T-cell (primary cell): ENCODE measurements around the gene CPT1A. TPM values are rescaled to one million over a fixed set of nuclear protein-coding genes. Genes with fewer than 3 reads are reported as not detected.

Experiments used
- ATAC-seq, 4 experiments: fragments of 200-7000 bp in 3 of 4; fragments of 150-1000 bp in 1 of 4; cut with Tn5 transposase; replicated peaks in 1 of 4; 1 replicate in 3 of 4; 2 replicates in 1 of 4; pipeline ENCODE4 v1.10.0; 2021; ENCODE audit warnings: moderate library complexity in 3 of 4, mild to moderate bottlenecking in 2 of 4, moderate number of reproducible peaks in 1 of 4
- CTCF ChIA-PET, 2 donors: fragments of 300-600 bp; sonication (Branson Sonifier 250); formaldehyde crosslinking; loops; one replicate each; lab custom pipeline; 2022; ENCODE audit warnings: antibody characterized with exemption in 2 of 2; lab: Charles Lee
- POLR2A ChIA-PET, 2 donors: fragments of 300-600 bp; sonication (Branson Sonifier 250); formaldehyde crosslinking; loops; one replicate each; lab custom pipeline; 2022; ENCODE audit warnings: antibody characterized with exemption in 2 of 2; lab: Charles Lee
- DNase-seq, 35 experiments: peaks; one replicate each; pipeline versions ENCODE4 v3.0.0 to v3.0.0-alpha.2; 2013 to 2023
- H3K27ac ChIP-seq: one replicate; pipeline ENCODE4 v1.5.1; 2013; ENCODE audit warnings: low read length
- H3K27me3 ChIP-seq, 2 experiments: replicated peaks in 1 of 2; 1 replicate in 1 of 2; 2 replicates in 1 of 2; pipeline versions ENCODE4 v1.6.1 to v1.7.0; 2013; ENCODE audit warnings: low read length in 1 of 2, mixed read lengths in 1 of 2; ENCODE audit not compliant: control insufficient read depth in 2 of 2, insufficient read depth in 2 of 2; ENCODE audit errors: extremely low read depth in 1 of 2
- H3K36me3 ChIP-seq, 2 donors: 1 replicate in 1 of 2; 2 replicates in 1 of 2; pipeline versions ENCODE4 v1.6.1 to v1.7.0; 2013; ENCODE audit warnings: low read length in 1 of 2; ENCODE audit not compliant: control insufficient read depth in 2 of 2, insufficient read depth in 1 of 2; ENCODE audit errors: extremely low read depth in 1 of 2
- H3K4me1 ChIP-seq, 2 experiments: 1 replicate in 1 of 2; 2 replicates in 1 of 2; pipeline versions ENCODE4 v1.6.1 to v1.7.0; 2013; ENCODE audit warnings: low read length in 2 of 2, mixed read lengths in 1 of 2; ENCODE audit not compliant: insufficient read depth in 2 of 2, control insufficient read depth in 1 of 2; ENCODE audit errors: extremely low read depth in 1 of 2
- H3K4me3 ChIP-seq, 2 donors: 1 replicate in 1 of 2; 2 replicates in 1 of 2; pipeline versions ENCODE4 v1.5.1 to v1.7.0; 2013; ENCODE audit warnings: mild to moderate bottlenecking in 2 of 2, low read length in 1 of 2, moderate library complexity in 1 of 2; ENCODE audit not compliant: control insufficient read depth in 1 of 2; ENCODE audit errors: extremely low read depth in 1 of 2
- H3K9me3 ChIP-seq: 2 replicates; pipeline ENCODE4 v1.7.0; 2013
- H3K27ac Mint-ChIP-seq, 2 donors: one replicate each; pipeline ENCODE4 v1.8.0; 2020 to 2021; ENCODE audit warnings: mild to moderate bottlenecking in 2 of 2, mixed read lengths in 2 of 2
- H3K27me3 Mint-ChIP-seq, 2 donors: one replicate each; pipeline ENCODE4 v1.8.0; 2021 to 2022; ENCODE audit warnings: mixed read lengths in 2 of 2
- H3K36me3 Mint-ChIP-seq: one replicate; pipeline ENCODE4 v1.8.0; 2021; ENCODE audit warnings: mixed read lengths
- H3K4me1 Mint-ChIP-seq, 3 donors: one replicate each; pipeline ENCODE4 v1.8.0; 2020 to 2022; ENCODE audit warnings: mixed read lengths in 3 of 3, mild to moderate bottlenecking in 1 of 3
- H3K4me3 Mint-ChIP-seq, 3 donors: one replicate each; pipeline ENCODE4 v1.8.0; 2020 to 2022; ENCODE audit warnings: mild to moderate bottlenecking in 3 of 3, mixed read lengths in 3 of 3, moderate library complexity in 3 of 3
- H3K9me3 Mint-ChIP-seq, 3 donors: one replicate each; pipeline ENCODE4 v1.8.0; 2020 to 2022; ENCODE audit warnings: mixed read lengths in 3 of 3
- WGBS: methylation state at CpG from one replicate; pipeline ENCODE4 v1.1.5; 2013; ENCODE audit warnings: missing lambda C conversion rate; ENCODE audit not compliant: insufficient coverage; 5-methylcytosine and 5-hydroxymethylcytosine counted together
- total RNA-seq, 35 experiments: library from RNA in 6 of 35; stranded (reverse) in 6 of 35; fragments of 120-200 nt in 1 of 35; gene quantifications; one replicate each; pipeline versions ENCODE4 v1.2.1 to v1.2.4 and lab custom pipeline; 2013 to 2026

CPT1A gene
- total RNA-seq, 5 donors from 2014 or later (not counting 1 experiment from before 2014, with no cell fraction given), result 21.2 to 44.1 (median 35.9) TPM

DNA sequence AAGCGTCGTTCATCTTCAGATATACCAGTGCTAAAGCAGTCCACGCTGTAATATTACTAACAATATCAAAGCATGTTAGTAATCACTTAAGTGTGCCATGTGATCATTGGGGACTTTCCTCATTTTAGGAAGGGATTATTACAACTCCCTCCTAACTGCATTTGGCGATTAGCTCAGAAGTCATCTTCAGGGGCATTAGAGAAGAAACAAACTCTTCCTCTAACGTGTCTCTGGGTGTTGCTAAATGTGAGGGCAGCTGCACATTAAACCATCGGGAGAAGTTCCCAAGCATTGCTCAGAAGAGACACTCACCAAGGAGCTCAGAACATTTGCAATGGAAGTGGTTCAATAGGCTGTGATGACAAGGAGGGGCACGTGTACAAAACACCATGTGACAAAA is 107.6 kb downstream of the CPT1A start:
- Histone ChIP-seq H3K4me3 (no peak overlapping the region), H3K27me3 (no peaks in the 10 kb centered on the region), H3K36me3 (no peaks in the 10 kb centered on the region), H3K9me3 (no peaks in the 10 kb centered on the region), H3K4me1 (no peaks in the 10 kb centered on the region), H3K27ac (no peak overlapping the region)
- ChIA-PET CTCF (interaction anchor here in 1 of 2 donors (1.1 kb wide), 1 partner anchor 21 kb away, joined by 3 read pairs; no protein-coding TSS in a partner anchor), POLR2A (no interaction called here)
- DNase-seq, result no peak
- ATAC-seq, result no peak
- Mint-ChIP-seq H3K36me3 (peaks cover 14% of the 10 kb centered on the region), H3K27ac (no peak overlapping the region), H3K4me1 (no peaks in the 10 kb centered on the region), H3K27me3 (no peaks in the 10 kb centered on the region), H3K4me3 (no peak overlapping the region), H3K9me3 (no peaks in the 10 kb centered on the region)
- 63% methylated on average over 1 of the region's 7 CpGs for WGBS

DNA sequence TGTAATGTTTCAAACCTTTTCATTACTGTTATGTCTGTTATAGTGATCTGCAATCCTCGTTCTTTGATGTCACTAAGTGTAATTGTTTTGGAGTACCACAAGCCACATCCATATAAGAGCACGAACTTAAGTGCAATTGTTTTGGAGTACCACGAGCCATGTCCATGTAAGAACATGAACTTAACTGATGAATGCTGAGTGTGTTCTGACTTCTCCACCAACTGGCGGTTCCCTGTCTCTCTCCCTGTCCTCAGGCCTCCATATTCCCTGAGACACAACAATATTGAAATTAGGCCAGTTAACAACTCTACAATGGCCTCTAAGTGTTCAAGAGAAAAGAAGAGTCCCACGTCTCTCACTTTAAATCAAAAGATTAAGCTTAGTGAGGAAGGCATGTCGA is 113.9 kb downstream of the CPT1A start:
- H3K4me3 Mint-ChIP-seq, result no peak overlapping the region
- no peaks in the 10 kb centered on the region for H3K9me3 Mint-ChIP-seq
- WGBS, result no CpG with 5 or more reads among the region's 6 CpGs
- Histone ChIP-seq H3K36me3 (no peaks in the 10 kb centered on the region), H3K4me1 (no peaks in the 10 kb centered on the region), H3K27ac (no peak overlapping the region), H3K27me3 (no peaks in the 10 kb centered on the region), H3K4me3 (no peak overlapping the region), H3K9me3 (no peaks in the 10 kb centered on the region)
- peaks cover 5% of the 10 kb centered on the region for H3K36me3 Mint-ChIP-seq
- ChIA-PET POLR2A (no interaction called here), CTCF (no interaction called here)
- no peaks in the 10 kb centered on the region for H3K4me1 Mint-ChIP-seq
- ATAC-seq (no peak), DNase-seq (no peak)
- H3K27me3 Mint-ChIP-seq, result no peaks in the 10 kb centered on the region
- no peak overlapping the region for H3K27ac Mint-ChIP-seq

DNA sequence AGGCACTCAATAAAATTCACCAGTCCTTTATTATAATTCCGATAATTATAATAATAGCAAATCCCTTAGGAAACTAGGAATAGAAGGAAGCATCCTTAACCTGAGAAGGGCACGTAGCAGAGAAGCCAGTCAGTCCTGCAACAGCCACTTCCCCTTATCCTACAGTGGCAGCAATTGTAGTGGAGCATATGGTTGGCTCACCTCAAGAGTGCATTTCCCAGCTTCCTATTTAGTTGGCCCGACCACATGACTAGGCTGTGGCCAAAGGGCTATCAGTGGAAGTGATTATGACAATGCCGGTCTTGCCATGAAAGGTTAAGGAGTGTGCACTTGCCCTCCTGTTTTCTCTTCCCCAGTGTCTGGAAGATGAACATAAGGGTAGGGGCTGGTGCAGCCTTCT is 117.4 kb downstream of the CPT1A start:
- DNase-seq, result no peak
- Mint-ChIP-seq H3K36me3 (peaks cover 22% of the 10 kb centered on the region), H3K27me3 (peaks cover 0 to 5% of the 10 kb centered on the region in 2 donors), H3K4me3 (no peak overlapping the region), H3K27ac (no peak overlapping the region), H3K9me3 (peaks cover 9 to 13% (median 12%) of the 10 kb centered on the region in 3 donors), H3K4me1 (no peaks in the 10 kb centered on the region)
- H3K9me3 ChIP-seq, result no peaks in the 10 kb centered on the region
- 42% methylated on average over 2 of the region's 4 CpGs for WGBS
- H3K4me3 ChIP-seq, result no peak overlapping the region
- no peaks in the 10 kb centered on the region for H3K4me1 ChIP-seq
- H3K27me3 ChIP-seq, result no peaks in the 10 kb centered on the region
- CTCF ChIA-PET, result no interaction called here
- POLR2A ChIA-PET, result no interaction called here
- ATAC-seq, result no peak
- no peak overlapping the region for H3K27ac ChIP-seq
- H3K36me3 ChIP-seq, result no peaks in the 10 kb centered on the region

DNA sequence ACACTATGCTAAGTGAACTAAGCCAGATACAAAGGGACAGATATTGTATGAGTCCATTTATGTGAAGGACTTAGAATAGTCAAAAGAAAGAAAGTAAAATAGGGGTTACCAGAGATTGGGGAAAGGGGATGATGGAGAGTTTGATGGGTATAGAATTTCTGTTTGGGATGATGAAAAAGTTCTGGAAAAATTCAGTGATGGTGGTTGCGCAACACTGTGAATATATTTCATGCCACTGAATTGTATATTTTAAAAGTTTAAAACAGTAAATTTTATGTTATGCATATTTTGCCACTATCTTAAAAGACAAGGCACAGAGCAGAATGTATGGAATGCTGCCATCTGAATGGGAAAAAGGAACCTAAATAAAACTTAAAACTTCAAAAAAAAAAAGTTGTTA is 119.6 kb downstream of the CPT1A start:
- no peaks in the 10 kb centered on the region for H3K36me3 ChIP-seq
- WGBS, result no CpG with 5 or more reads among the region's 1 CpG
- Mint-ChIP-seq H3K9me3 (peaks cover 9 to 16% (median 15%) of the 10 kb centered on the region in 3 donors), H3K4me1 (no peaks in the 10 kb centered on the region), H3K4me3 (no peak overlapping the region), H3K27me3 (peaks cover 0 to 9% of the 10 kb centered on the region in 2 donors), H3K36me3 (peaks cover 35% of the 10 kb centered on the region), H3K27ac (no peak overlapping the region)
- ATAC-seq (no peak), DNase-seq (no peak)
- no peaks in the 10 kb centered on the region for H3K4me1 ChIP-seq
- no peak overlapping the region for H3K27ac ChIP-seq
- peaks cover 0 to 2% of the 10 kb centered on the region in 2 experiments for H3K27me3 ChIP-seq
- H3K9me3 ChIP-seq, result no peaks in the 10 kb centered on the region
- POLR2A ChIA-PET, result no interaction called here
- CTCF ChIA-PET, result interaction anchor here in 1 of 2 donors (0.7 kb wide), 1 partner anchor 451 kb away, joined by 4 read pairs; no protein-coding TSS in a partner anchor
- H3K4me3 ChIP-seq, result no peak overlapping the region

DNA sequence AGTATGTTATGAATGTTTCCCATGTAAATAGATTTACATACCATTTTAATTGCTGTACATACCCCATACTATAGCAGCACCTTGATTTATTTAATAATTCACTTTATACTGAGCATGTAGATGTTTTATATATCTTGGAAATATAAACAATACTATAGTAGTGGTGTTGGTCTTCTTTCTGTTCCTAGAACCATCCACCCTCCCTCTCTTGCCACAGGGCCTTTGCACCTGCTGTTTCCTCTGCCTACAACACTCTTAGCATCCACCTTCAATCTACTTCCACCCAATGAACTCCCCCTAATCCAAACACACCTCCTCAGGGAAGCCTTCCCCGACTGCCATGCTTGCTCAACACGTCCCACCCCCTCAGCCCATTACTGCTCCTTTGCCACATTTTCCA is 120.6 kb downstream of the CPT1A start:
- peaks cover 0 to 2% of the 10 kb centered on the region in 2 experiments for H3K27me3 ChIP-seq
- WGBS, result 40% methylated on average over 1 of the region's 2 CpGs
- H3K9me3 Mint-ChIP-seq, result peaks cover 9 to 16% (median 15%) of the 10 kb centered on the region in 3 donors
- peaks cover 0 to 9% of the 10 kb centered on the region in 2 donors for H3K27me3 Mint-ChIP-seq
- H3K4me3 ChIP-seq, result no peak overlapping the region
- ChIA-PET CTCF (no interaction called here), POLR2A (no interaction called here)
- no peak for DNase-seq
- no peaks in the 10 kb centered on the region for H3K9me3 ChIP-seq
- no peaks in the 10 kb centered on the region for H3K36me3 ChIP-seq
- no peaks in the 10 kb centered on the region for H3K4me1 Mint-ChIP-seq
- no peak overlapping the region for H3K4me3 Mint-ChIP-seq
- no peak for ATAC-seq
- no peaks in the 10 kb centered on the region for H3K4me1 ChIP-seq
- no peak overlapping the region for H3K27ac Mint-ChIP-seq
- H3K36me3 Mint-ChIP-seq, result peaks cover 35% of the 10 kb centered on the region
- H3K27ac ChIP-seq, result no peak overlapping the region

DNA sequence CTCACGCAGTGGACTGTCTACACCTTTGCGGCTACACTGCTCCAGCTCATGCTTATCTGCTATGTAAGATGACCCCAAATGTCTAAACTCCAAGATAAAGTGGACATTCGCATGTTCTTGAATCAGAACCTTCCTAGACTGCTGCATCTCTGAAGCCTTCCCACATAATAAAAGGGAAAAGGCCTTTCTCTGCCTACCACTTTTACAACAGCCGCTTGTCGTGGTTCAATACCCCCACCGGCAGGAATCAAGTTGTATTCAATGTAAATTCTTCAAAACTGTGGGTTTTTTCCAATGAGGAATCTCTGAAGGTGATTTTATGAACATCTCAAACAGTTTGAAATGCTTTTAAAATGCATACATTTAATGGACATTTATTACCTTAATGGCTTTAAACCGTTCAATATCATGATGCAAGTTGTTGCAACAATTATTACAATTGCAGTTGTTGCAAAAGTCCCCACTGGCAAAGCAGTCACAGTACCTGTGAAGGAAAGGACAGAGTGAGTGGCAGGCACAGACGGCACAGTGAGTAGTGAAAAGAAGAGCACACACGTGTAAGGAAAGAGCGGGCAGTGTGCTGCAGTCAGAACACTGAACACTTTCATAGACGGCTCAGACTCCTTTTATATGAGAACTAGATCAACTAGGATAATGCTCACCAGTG is 126.1 kb downstream of the CPT1A start:
- H3K4me1 ChIP-seq, result no peaks in the 10 kb centered on the region
- H3K27me3 ChIP-seq, result peaks cover 0 to 2% of the 10 kb centered on the region in 2 experiments
- no peak overlapping the region for H3K27ac Mint-ChIP-seq
- no peaks in the 10 kb centered on the region for H3K36me3 ChIP-seq
- H3K27me3 Mint-ChIP-seq, result peaks cover 0 to 4% of the 10 kb centered on the region in 2 donors
- H3K9me3 Mint-ChIP-seq, result peaks cover 5 to 16% (median 13%) of the 10 kb centered on the region in 3 donors
- POLR2A ChIA-PET, result no interaction called here
- no peak overlapping the region for H3K4me3 ChIP-seq
- no peaks in the 10 kb centered on the region for H3K9me3 ChIP-seq
- no peak overlapping the region for H3K27ac ChIP-seq
- H3K36me3 Mint-ChIP-seq, result peaks cover 25% of the 10 kb centered on the region
- DNase-seq, result no peak
- WGBS, result 100% methylated on average over 4 of the region's 11 CpGs
- H3K4me1 Mint-ChIP-seq, result no peaks in the 10 kb centered on the region
- H3K4me3 Mint-ChIP-seq, result no peak overlapping the region
- CTCF ChIA-PET, result no interaction called here
- ATAC-seq, result no peak
